ENCODE measurements around the gene CCDC91.

DNA sequence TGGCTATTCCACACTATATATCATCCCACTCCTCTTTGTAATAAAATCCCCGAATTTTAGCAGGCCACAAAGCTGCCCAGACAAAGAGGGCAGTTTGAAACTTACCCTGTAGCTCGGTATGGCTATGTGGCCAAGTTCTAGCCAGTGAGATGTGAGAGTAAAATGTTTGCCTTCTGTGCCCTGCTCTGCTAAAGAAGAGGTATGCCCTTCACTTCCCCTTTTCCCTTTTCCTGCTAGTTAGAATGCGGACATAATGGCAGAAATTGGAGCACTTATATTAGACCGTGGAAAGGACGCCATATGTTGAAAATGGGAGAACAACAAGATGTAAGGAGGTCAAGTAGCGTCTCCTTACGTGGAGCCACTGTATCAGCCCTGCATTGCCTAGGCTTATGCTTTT is 11.5 kb upstream of the CCDC91 start:
- TF ChIP-seq, protein P1, sequence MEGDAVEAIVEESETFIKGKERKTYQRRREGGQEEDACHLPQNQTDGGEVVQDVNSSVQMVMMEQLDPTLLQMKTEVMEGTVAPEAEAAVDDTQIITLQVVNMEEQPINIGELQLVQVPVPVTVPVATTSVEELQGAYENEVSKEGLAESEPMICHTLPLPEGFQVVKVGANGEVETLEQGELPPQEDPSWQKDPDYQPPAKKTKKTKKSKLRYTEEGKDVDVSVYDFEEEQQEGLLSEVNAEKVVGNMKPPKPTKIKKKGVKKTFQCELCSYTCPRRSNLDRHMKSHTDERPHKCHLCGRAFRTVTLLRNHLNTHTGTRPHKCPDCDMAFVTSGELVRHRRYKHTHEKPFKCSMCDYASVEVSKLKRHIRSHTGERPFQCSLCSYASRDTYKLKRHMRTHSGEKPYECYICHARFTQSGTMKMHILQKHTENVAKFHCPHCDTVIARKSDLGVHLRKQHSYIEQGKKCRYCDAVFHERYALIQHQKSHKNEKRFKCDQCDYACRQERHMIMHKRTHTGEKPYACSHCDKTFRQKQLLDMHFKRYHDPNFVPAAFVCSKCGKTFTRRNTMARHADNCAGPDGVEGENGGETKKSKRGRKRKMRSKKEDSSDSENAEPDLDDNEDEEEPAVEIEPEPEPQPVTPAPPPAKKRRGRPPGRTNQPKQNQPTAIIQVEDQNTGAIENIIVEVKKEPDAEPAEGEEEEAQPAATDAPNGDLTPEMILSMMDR (IDR thresholded peaks at IDR 0.05) = no peak
- no peak for TF ChIP-seq POLR2A (IDR thresholded peaks at IDR 0.05)

All from Peyer's patch (tissue), 4 donors.